SK-MEL-5 (cell line): ENCODE measurements around the gene KIFAP3. TPM values are rescaled to one million over a fixed set of nuclear protein-coding genes. Genes with fewer than 3 reads are reported as not detected.
"Not testable (repeated sequence)": the region's sequence is repeated elsewhere in the genome, so short reads cannot be mapped to it uniquely, and the experiment has no call there.

Source experiments
- DNase-seq: peaks from one replicate; pipeline ENCODE4 v3.0.0-alpha.2; 2016; ENCODE audit warnings: low read depth, low spot score
- in situ Hi-C: cut with HindIII; loops from 2 replicates; pipeline ENCODE4 v1.10.0; 2016; ENCODE audit warnings: low sequenced_read_pairs, high pct_unique_total_duplicates, low pct_unique_long_range_greater_than_20kb
- polyA plus RNA-seq, 2 experiments: library from polyadenylated mRNA; depleted of rRNA; stranded (reverse); fragments of >200 nt; gene quantifications; 2 replicates each; pipeline ENCODE4 v1.2.3, GENCODE V29; 2015
- total RNA-seq: library from RNA; depleted of rRNA; stranded (reverse); fragments of >200 nt; shearing (Covaris generic); gene quantifications from 2 replicates; pipeline ENCODE4 v1.2.3, GENCODE V29; 2014; rRNA removed

Gene KIFAP3
- total RNA-seq: 12.8 and 14.7 TPM in 2 replicates
- 16.9 and 17.8 TPM in 2 replicates for polyA plus RNA-seq (2015; cell fraction: cytosol; rRNA removed)
- 9.1 and 9.5 TPM in 2 replicates for polyA plus RNA-seq (2015; cell fraction: nucleus; rRNA removed)

- DNase-seq: peak; percentile 98
- in situ Hi-C loops: no loop called here
Observed at GRCh38 chr1:170074250-170075157, at the start of gene KIFAP3. Gene KIFAP3 (minus strand): TSS chr1:170074695. CDS start chr1:170074467, 228 bp downstream.

GRCh38 chr1:170122366-170122765 is 47.9 kb upstream of the KIFAP3 start:
- no peak for DNase-seq
- in situ Hi-C loops: no loop called here

- no peak for DNase-seq
- in situ Hi-C loops: no loop called here
Observed at GRCh38 chr1:170114906-170115305, 40.4 kb upstream of the KIFAP3 start.

- in situ Hi-C loops, DNase-seq: not testable (repeated sequence)
Observed at GRCh38 chr1:170113140-170113539, 38.6 kb upstream of the KIFAP3 start.

- in situ Hi-C loops: no loop called here
- no peak for DNase-seq
Observed at GRCh38 chr1:170097449-170097948, 23.0 kb upstream of the KIFAP3 start.

- in situ Hi-C loops: no loop called here
- no peak for DNase-seq
Observed at GRCh38 chr1:170096806-170097340, 22.4 kb upstream of the KIFAP3 start.

GRCh38 chr1:170095976-170096748 is 21.7 kb upstream of the KIFAP3 start:
- DNase-seq: no peak
- in situ Hi-C loops: no loop called here

- DNase-seq, in situ Hi-C loops: not testable (repeated sequence)
Observed at GRCh38 chr1:170094697-170095616, 20.5 kb upstream of the KIFAP3 start.

GRCh38 chr1:170086399-170087032 is 12.0 kb upstream of the KIFAP3 start:
- in situ Hi-C loops: no loop called here
- DNase-seq: no peak

- no peak for DNase-seq
- in situ Hi-C loops: no loop called here
Observed at GRCh38 chr1:170085091-170085490, 10.6 kb upstream of the KIFAP3 start.

- in situ Hi-C loops: no loop called here
- DNase-seq: no peak
Observed at GRCh38 chr1:170078610-170079189, 4.2 kb upstream of the KIFAP3 start.

- in situ Hi-C loops: no loop called here
- DNase-seq: no peak
Observed at GRCh38 chr1:170077926-170078325, 3.4 kb upstream of the KIFAP3 start.

GRCh38 chr1:170076952-170077351 is 2.5 kb upstream of the KIFAP3 start:
- in situ Hi-C loops, DNase-seq: not testable (repeated sequence)

GRCh38 chr1:170076199-170076598 is 1.7 kb upstream of the KIFAP3 start:
- no peak for DNase-seq
- in situ Hi-C loops: no loop called here

- in situ Hi-C loops: no loop called here
- DNase-seq: no peak
Observed at GRCh38 chr1:170075186-170075585, 691 bp upstream of the KIFAP3 start.

- DNase-seq: no peak
- in situ Hi-C loops: no loop called here
Observed at GRCh38 chr1:170073893-170074249, 624 bp downstream of the KIFAP3 start.
